Breast epithelium (tissue), 4 donors: ENCODE measurements around the gene MYO9B. TPM values are rescaled to one million over a fixed set of nuclear protein-coding genes. Genes with fewer than 3 reads are reported as not detected.

ENCODE experiments used
- DNase-seq, 2 donors: peaks; one replicate each; pipeline ENCODE4 v3.0.0-alpha.2; 2019; ENCODE audit warnings: low spot score in 2 of 2
- H3K27ac ChIP-seq, 2 donors: fragments of 200-600 bp; sonication (generic) in 1 of 2; one replicate each; pipeline ENCODE4 v1.5.1; 2016 to 2019; ENCODE audit warnings: mild to moderate bottlenecking in 1 of 2
- H3K27me3 ChIP-seq, 2 donors: fragments of 200-600 bp; sonication (generic) in 1 of 2; one replicate each; pipeline versions ENCODE4 v1.5.1 to v1.6.0; 2017 to 2019; ENCODE audit warnings: control low read depth in 1 of 2, mild to moderate bottlenecking in 1 of 2
- H3K36me3 ChIP-seq: fragments of 200-600 bp; one replicate; pipeline ENCODE4 v1.5.1; 2019
- H3K4me1 ChIP-seq, 2 donors: fragments of 200-600 bp; sonication (generic); one replicate each; pipeline ENCODE4 v1.5.1; 2016 to 2019; ENCODE audit warnings: control low read depth in 1 of 2
- H3K4me3 ChIP-seq, 3 donors: fragments of 200-600 bp; sonication (generic); 1 replicate in 2 of 3; 2 replicates in 1 of 3; pipeline ENCODE4 v1.5.1; 2016 to 2019; ENCODE audit warnings: mild to moderate bottlenecking in 3 of 3, moderate library complexity in 2 of 3
- H3K9me3 ChIP-seq, 2 donors: fragments of 200-600 bp; sonication (generic) in 1 of 2; one replicate each; pipeline ENCODE4 v1.5.1; 2016 to 2019; ENCODE audit warnings: control low read depth in 1 of 2
- POLR2A ChIP-seq: fragments of 450-650 bp; IDR thresholded peaks from one replicate; pipeline ENCODE4 v1.6.1; 2016; ENCODE audit warnings: antibody characterized with exemption, mild to moderate bottlenecking, moderate library complexity
- POLR2AphosphoS5 ChIP-seq, 3 donors: sonication (generic); formaldehyde crosslinking; IDR thresholded peaks; one replicate each; pipeline ENCODE4 v1.6.1; 2017; ENCODE audit warnings: antibody characterized with exemption in 3 of 3
- intact Hi-C: fragments of 100-400 bp; cut with DNase I; formaldehyde crosslinking; loops from one replicate; pipeline ENCODE4 v1.15.1; 2023; ENCODE audit warnings: low total_unique reads
- total RNA-seq, 3 donors: library from RNA; depleted of rRNA; stranded (reverse); fragments of >200 nt; gene quantifications; one replicate each; pipeline ENCODE4 v1.1.0, GENCODE V29; 2016
- TF ChIP-seq, protein P1 (sequence below), 3 donors: fragments of 450-650 bp; IDR thresholded peaks; one replicate each; pipeline ENCODE4 v1.5.1; 2016 to 2017; ENCODE audit warnings: antibody characterized with exemption in 3 of 3, mild to moderate bottlenecking in 3 of 3, moderate library complexity in 3 of 3

Gene MYO9B
- total RNA-seq, 3 donors from 2014 or later, result 76.0 to 79.5 (median 77.4) TPM

DNA sequence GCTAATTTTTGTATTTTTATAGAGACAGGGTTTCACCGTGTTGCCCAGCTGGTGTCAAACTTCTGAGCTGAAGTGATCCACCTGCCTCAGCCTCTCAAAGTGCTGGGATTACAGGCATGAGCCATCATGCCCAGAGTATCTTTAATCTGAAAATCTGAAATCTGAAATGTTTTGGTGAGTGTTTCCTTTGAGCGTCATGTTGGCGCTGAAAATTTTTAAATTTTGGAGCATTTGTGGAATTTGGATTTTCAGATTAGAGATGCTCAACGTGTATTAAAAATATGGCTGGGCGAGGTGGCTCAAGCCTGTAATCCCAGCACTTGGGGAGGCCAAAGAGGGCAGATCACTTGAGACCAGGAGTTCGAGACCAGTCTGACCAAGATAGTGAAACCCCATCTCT lies 43.8 kb upstream of the MYO9B start:
- Histone ChIP-seq H3K9me3 (no peaks in the 10 kb centered on the region), H3K27ac (no peak overlapping the region), H3K4me3 (no peak overlapping the region), H3K27me3 (peaks cover 0 to 6% of the 10 kb centered on the region in 2 donors), H3K4me1 (no peaks in the 10 kb centered on the region), H3K36me3 (no peaks in the 10 kb centered on the region)
- no peak for DNase-seq
- intact Hi-C loops, result no loop called here
- TF ChIP-seq, protein P1, sequence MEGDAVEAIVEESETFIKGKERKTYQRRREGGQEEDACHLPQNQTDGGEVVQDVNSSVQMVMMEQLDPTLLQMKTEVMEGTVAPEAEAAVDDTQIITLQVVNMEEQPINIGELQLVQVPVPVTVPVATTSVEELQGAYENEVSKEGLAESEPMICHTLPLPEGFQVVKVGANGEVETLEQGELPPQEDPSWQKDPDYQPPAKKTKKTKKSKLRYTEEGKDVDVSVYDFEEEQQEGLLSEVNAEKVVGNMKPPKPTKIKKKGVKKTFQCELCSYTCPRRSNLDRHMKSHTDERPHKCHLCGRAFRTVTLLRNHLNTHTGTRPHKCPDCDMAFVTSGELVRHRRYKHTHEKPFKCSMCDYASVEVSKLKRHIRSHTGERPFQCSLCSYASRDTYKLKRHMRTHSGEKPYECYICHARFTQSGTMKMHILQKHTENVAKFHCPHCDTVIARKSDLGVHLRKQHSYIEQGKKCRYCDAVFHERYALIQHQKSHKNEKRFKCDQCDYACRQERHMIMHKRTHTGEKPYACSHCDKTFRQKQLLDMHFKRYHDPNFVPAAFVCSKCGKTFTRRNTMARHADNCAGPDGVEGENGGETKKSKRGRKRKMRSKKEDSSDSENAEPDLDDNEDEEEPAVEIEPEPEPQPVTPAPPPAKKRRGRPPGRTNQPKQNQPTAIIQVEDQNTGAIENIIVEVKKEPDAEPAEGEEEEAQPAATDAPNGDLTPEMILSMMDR (IDR thresholded peaks at IDR 0.05), result no peak
- TF ChIP-seq POLR2AphosphoS5 (IDR thresholded peaks at IDR 0.05) (no peak), POLR2A (no peak)

DNA sequence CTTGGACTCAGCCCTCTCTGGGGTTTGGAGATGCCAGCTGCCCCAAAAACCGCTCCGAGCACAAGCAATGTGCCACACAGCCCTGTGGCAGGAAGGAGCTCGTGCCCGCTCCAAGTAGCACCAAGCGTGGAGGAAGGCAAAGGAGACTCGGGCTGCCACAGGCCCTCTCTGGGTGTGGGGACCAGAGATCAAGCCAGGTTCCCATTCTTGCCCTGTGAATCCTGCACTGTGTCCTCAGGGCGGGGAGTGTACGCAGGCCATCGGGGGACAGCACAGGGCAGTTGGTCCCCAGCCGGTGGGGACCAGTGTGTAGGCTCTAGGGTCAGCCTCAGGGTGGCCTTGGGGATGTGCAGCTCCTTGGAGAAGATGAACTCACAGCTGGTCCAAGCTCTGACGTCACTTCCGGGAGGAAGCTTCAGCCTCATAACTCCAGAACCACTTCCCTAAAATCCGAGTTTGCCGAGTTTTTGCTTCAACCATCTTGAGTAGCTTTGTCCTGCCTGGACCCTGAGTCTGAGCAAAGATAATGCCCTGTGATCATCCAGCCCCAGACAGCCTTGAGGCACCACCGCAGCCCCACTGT lies 39.6 kb upstream of the MYO9B start:
- no peaks in the 10 kb centered on the region for H3K9me3 ChIP-seq
- H3K27me3 ChIP-seq, result no peaks in the 10 kb centered on the region
- no peak for TF ChIP-seq POLR2AphosphoS5 (IDR thresholded peaks at IDR 0.05)
- no peak for TF ChIP-seq POLR2A
- TF ChIP-seq, protein P1 (IDR thresholded peaks at IDR 0.05), result no peak
- no peaks in the 10 kb centered on the region for H3K4me1 ChIP-seq
- H3K36me3 ChIP-seq, result no peaks in the 10 kb centered on the region
- H3K4me3 ChIP-seq, result no peak overlapping the region
- H3K27ac ChIP-seq, result no peak overlapping the region
- no peak for DNase-seq
- intact Hi-C loops, result no loop called here

DNA sequence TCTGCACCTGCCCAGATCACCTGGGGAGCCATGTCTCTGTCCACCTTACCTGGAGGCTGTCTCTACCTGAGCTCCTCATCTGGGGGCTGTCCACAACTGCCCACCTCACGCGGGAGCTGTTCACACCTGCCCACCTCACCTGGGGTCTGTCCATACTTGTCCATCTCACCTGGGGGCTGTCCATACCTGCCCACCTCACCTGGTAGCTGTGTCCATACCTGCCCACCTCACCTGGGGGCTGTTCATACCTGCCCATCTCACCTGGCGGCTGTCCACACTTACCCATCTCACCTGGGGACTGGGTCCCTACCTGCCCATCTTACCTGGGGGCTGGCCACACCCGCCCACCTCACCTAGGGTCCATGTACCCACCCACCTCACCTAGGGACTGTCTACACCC lies 38.9 kb upstream of the MYO9B start:
- intact Hi-C loops, result no loop called here
- no peak overlapping the region for H3K4me3 ChIP-seq
- DNase-seq, result no peak
- no peaks in the 10 kb centered on the region for H3K36me3 ChIP-seq
- no peaks in the 10 kb centered on the region for H3K27me3 ChIP-seq
- no peaks in the 10 kb centered on the region for H3K9me3 ChIP-seq
- no peak overlapping the region for H3K27ac ChIP-seq
- H3K4me1 ChIP-seq, result no peaks in the 10 kb centered on the region
- TF ChIP-seq POLR2A, result no peak
- TF ChIP-seq, protein P1 (IDR thresholded peaks at IDR 0.05), result no peak
- no peak for TF ChIP-seq POLR2AphosphoS5 (IDR thresholded peaks at IDR 0.05)

DNA sequence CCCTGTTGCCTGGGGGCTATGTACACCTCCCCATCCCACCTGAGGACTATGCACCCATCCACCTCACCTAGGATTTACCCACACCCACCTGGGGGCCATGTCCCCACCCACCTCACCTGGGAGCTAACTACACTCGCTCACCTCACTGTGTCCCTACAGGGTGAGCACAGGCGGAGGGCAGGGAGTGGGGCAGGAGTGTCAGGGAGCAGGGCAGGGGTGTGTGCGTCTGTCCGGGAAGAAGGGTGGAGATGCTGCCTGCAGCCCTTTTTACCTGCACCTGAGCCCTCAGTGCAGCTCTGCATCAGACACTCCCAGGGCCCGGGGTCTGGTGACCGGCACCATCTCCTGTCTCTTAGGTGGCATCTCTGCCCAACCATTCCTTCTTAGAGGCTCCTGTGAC lies 38.4 kb upstream of the MYO9B start:
- no peak overlapping the region for H3K27ac ChIP-seq
- no peak overlapping the region for H3K4me3 ChIP-seq
- H3K4me1 ChIP-seq, result no peaks in the 10 kb centered on the region
- intact Hi-C loops, result no loop called here
- no peak for TF ChIP-seq POLR2AphosphoS5 (IDR thresholded peaks at IDR 0.05)
- TF ChIP-seq, protein P1 (IDR thresholded peaks at IDR 0.05), result no peak
- no peak for TF ChIP-seq POLR2A
- no peaks in the 10 kb centered on the region for H3K27me3 ChIP-seq
- no peaks in the 10 kb centered on the region for H3K9me3 ChIP-seq
- no peak for DNase-seq
- no peaks in the 10 kb centered on the region for H3K36me3 ChIP-seq

DNA sequence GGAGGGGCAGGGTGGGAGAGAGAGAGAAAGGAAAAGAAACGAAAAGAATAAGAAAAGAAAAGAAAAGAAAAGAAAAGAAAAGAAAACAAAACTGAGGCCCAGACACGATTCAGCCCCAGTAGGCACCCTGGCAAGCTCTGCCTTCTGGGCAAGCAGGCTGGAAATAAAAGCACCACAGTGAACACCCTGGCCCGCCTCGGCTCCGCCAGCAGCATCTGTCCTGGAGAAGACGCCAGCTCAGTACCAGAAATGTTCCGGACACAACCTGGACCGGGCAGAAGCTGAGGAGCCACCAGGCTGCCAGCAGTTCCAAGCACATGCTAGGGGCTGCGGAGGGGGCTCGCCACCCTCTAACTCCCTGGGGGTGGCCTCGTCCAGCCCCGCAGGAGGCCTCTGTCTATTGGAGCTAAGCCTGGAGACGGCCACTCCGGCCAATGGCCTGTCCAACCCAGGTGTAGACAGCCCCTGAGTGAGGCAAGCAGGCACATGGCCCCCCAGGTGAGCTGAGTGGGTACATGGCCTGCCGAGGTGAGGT lies 37.5 kb upstream of the MYO9B start:
- Histone ChIP-seq H3K9me3 (no peaks in the 10 kb centered on the region), H3K27me3 (no peaks in the 10 kb centered on the region), H3K36me3 (no peaks in the 10 kb centered on the region), H3K4me1 (no peaks in the 10 kb centered on the region), H3K4me3 (no peak overlapping the region), H3K27ac (no peak overlapping the region)
- TF ChIP-seq, protein P1 (IDR thresholded peaks at IDR 0.05), result no peak
- no peak for TF ChIP-seq POLR2A
- TF ChIP-seq POLR2AphosphoS5 (IDR thresholded peaks at IDR 0.05), result no peak
- intact Hi-C loops, result no loop called here
- DNase-seq, result no peak
